HG03066 (cell line): ENCODE results near the gene SYNGR3.
A peak's percentile ranks its signal among the peaks of the same experiment; 100 is the strongest.
"Not testable (repeated sequence)": the region's sequence is repeated elsewhere in the genome, so short reads cannot be mapped to it uniquely, and the experiment has no call there.

Source experiments
- ATAC-seq: cut with Tn5 transposase; IDR thresholded peaks from one replicate; pipeline ENCODE4 v1.9.1; 2021; ENCODE audit warnings: low read depth; ENCODE audit not compliant: unreplicated experiment

SYNGR3 gene

GRCh38 chr16:1959269-1960039 is 30.3 kb upstream of the SYNGR3 start, which contains the start of gene NDUFB10:
NDUFB10 (plus strand) TSS chr16:1959538; CDS start chr16:1959625, 87 bp downstream.
- peak; percentile 70 for ATAC-seq

GRCh38 chr16:1960665-1961630 is 28.8 kb upstream of the SYNGR3 start:
- ATAC-seq = no peak

- no peak for ATAC-seq
These were observed 28.1 kb upstream of the SYNGR3 start for GRCh38 chr16:1961651-1962067.

GRCh38 chr16:1962161-1963153 is 27.3 kb upstream of the SYNGR3 start:
- ATAC-seq = not testable (repeated sequence)

GRCh38 chr16:1963806-1964505 is 25.8 kb upstream of the SYNGR3 start:
- ATAC-seq = peak; percentile 21

GRCh38 chr16:1964506-1965395 is 25.0 kb upstream of the SYNGR3 start, which contains the start of gene RPS2:
RPS2 (minus strand) TSS chr16:1964826; CDS start chr16:1964625, 201 bp downstream.
- peak; percentile 84 for ATAC-seq

DNA sequence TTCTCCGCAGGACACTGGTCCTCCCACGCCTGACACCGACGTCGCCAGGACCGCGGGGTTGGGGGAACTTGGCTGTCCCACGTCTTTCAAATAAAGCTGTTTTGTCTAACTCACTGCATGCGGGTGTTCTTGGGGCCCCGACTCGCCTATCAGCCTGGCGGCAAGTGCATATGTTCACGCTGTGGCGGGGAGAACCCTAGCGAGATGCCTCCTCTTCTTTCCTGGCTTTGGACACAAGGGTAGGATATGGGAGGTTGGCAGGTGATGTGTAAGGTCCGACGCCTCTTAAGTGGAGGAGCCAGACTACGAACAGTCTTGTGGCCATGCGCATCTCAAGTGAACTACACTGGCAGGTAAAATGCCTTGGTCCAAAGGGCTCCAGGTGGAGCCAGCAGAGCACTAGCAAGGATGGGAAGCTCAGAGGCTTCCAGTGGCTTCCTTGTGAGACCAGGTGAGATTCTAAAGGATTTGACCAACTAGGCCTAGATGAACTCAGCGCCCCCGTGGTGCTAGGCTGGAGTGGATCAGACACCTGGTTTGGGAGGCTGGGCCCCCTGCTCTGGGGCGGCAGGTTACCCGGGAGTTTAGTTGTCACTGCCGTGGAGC is 24.3 kb upstream of the SYNGR3 start:
- no peak for ATAC-seq

GRCh38 chr16:1966460-1966859 is 23.3 kb upstream of the SYNGR3 start, which contains the start of gene RNF151:
RNF151 (plus strand) TSS chr16:1966856; CDS start chr16:1966882, 26 bp downstream.
- ATAC-seq = no peak

GRCh38 chr16:1968146-1968953 is 21.4 kb upstream of the SYNGR3 start:
- ATAC-seq = no peak

DNA sequence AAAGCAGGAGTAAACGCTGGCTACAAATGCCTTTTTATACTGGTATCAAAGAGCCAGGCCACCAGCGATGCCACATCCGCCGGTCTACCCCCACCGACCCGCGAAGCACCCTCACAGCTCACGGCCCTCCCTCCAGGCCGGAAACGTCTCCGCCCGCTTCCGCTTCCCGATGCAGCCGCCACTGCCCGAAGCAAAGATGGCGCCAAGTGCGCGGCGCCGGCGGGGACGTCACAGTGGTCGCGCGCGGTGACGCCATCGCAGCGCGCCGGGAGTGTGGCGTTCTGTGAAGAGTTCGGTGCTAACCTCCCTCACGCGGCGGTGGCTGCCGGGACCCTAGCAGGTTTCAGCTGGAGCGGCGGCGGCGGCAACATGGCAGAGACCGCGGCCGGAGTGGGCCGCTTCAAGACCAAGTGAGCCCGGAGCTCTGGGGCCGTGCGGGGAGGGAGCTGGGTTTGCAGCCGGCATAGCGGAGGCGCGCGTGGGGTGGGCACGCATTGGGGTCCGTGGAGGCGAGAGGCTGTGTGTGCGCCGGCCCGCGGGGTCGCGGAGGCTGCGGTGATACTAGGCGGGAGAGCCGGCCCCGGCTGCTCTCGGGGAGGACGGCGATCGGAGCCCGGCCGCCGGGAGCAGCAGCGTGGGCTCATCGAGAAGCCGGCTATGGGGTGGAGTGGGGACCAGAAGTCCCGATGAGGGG is 17.8 kb upstream of the SYNGR3 start, which contains the start of gene TBL3:
Gene TBL3 (plus strand): TSS at position 258 of the 694 bp plus-strand sequence. CDS start 112 bp downstream, at position 370.
- peak; percentile 74 for ATAC-seq

- no peak for ATAC-seq
These were observed 17.3 kb upstream of the SYNGR3 start for GRCh38 chr16:1972490-1972877.

DNA sequence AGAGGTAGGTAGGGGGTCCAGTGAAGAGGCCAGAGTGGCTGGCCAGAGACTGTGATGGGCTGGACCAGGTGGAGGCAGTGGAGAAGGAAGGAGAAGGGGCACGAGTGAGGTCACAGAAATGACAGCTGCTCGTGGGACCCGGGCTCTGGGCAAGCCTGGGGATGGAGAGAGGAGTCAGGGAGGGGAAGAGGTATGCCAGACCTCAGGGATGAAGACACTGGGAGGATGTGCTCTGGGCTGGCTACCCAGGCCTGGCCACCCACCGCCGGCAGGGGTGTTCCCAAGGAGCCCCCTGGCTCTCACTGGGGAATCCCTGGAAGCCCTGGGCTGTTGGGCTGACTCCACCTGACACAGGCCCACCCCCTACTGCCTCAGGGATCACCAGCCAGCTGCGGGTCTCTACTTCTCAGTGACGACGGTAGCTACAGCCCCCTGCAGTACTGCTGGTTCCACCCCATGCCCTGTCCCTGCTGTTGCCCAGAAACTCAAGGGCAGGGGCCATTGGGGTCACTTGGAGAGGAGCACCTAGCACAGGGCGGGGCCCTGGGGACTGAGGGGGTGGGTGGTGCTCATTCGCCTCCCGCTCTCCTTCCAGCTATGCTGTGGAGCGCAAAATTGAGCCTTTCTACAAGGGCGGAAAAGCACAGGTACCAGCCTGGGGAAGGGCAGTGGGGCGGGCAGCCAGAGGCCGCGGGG is 16.2 kb upstream of the SYNGR3 start:
- no peak for ATAC-seq

GRCh38 chr16:1974157-1975070 is 15.4 kb upstream of the SYNGR3 start:
- no peak for ATAC-seq

GRCh38 chr16:1975432-1976215 is 14.1 kb upstream of the SYNGR3 start:
- no peak for ATAC-seq
